GM19397 (cell line): ENCODE measurements around the gene ZNF407.
A peak's percentile ranks its signal among the peaks of the same experiment; 100 is the strongest.

Experiments used
- ATAC-seq: cut with Tn5 transposase; IDR thresholded peaks from one replicate; pipeline ENCODE4 v1.9.1; 2021; ENCODE audit warnings: mild to moderate bottlenecking, moderate library complexity; ENCODE audit not compliant: unreplicated experiment

Gene ZNF407

DNA sequence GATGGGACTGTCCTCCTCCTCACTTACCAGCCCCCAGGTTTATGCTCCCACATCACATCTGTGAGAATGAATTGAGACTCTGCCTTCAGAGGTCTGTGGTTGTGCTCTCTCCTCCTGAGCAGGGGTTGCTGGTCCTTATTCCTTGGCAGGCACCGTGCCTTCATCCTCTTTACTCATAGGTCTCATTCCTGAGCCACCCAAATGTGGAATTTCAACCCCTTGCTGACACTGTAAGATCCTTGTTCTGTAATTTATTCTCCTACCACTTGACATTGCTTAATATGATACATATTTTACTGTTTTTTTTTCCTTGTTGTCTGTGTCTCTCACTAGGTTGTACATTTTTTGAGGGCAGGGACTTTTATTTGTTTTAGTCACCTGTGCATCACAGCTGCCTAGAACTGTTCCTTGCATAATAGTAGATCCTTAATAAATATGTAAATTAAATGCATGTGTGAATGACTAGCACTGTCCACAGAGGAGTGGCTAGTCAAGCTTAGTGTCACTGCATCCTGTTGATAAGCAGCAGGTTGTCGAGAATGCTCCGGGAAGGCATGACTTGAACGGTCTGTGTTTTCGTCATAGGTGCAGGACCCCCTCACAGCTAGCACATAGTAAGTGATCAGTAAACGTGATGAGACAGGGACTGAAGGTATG is 180.6 kb downstream of the ZNF407 start:
- no peak for ATAC-seq

DNA sequence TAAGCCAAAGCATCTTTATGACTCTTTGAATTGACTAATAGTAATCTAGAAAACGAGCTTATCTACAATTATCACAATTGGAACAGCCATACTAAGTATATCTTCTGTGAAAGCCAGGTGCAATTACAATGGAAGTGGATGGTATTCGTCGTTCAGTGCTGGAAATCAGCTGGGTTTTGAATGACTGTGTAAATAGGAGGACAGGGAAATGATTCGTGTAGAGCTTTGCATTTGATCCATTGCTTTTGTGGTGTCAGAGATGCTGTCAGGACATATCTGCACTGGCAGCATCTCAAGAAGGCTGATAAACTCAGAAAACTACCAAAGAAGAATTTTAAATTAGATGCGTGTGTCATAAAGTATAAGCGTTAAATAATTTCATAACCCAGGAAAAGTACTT is 187.1 kb downstream of the ZNF407 start:
- ATAC-seq, result no peak

DNA sequence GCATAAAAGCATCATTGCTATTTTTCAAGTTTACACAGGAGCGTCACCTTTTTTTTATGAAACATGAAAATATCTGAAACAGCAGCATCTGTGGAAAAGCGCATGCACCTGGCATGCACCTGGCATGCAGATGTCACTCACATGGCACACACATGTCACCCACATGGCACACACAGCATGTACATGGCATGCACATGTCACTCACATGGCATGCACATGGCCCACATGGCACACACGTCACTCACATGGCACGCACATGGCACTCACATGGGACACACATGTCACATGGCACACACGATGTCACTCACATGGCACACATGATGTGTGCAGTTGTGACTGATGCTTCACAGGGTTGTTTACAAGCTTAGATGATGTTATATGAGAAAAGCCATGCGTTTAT is 188.0 kb downstream of the ZNF407 start:
- ATAC-seq, result no peak

DNA sequence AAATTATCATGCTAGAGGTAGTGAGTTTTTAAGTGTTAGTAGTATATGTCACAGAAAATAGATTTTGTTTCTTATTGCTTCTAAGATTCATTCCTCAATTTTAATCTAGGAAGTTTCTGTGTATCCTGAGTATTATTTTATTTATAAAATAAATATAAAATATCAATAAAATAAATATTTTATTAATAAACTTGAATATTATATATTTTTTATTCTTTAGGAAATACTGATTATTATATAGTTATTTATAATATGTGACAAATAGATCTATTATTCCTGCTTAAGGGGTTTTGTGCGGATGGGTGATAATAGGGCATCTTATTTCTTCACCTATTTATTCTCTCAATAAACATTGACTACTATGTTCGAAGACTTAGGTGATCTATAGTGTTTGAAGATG is 191.0 kb downstream of the ZNF407 start:
- no peak for ATAC-seq

DNA sequence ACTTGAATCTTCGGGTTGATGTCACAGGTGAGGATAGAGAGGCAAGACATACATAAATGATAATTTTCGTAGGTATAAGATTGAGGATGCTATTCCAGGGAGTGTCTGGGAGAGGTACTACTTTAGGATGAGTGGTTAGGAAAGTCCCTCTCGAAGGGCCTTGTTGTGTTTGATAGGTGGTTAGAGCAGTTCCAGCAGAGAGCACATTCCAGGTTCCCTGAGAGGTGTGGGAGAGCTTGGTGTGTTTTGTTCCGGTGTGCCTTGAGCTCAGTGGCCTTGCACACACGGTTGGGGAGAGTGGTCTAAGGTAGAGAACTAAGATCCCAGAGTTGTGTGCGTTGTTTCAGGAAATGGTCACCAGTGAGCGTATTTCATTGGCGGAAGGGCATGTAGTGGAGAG is 191.4 kb downstream of the ZNF407 start:
- ATAC-seq, result no peak

DNA sequence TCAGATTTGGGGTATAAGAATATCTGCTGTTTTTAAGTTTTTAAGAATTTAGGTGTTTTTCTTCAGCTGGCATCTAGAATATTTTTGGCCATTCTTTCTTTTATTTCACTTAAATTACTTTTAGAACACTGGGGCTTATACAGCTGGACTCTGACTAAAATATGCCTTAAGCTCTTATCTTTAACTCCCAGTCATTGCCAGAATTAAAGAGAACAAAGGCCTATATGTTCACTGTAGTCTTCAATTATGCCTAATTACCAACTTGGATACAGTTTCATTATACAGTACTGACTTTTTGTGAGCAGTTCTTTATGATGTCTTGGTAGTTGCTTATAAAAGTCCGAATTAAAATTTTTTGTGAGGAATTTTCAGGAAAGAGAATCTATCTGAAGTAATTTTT is 192.8 kb downstream of the ZNF407 start:
- ATAC-seq, result no peak

DNA sequence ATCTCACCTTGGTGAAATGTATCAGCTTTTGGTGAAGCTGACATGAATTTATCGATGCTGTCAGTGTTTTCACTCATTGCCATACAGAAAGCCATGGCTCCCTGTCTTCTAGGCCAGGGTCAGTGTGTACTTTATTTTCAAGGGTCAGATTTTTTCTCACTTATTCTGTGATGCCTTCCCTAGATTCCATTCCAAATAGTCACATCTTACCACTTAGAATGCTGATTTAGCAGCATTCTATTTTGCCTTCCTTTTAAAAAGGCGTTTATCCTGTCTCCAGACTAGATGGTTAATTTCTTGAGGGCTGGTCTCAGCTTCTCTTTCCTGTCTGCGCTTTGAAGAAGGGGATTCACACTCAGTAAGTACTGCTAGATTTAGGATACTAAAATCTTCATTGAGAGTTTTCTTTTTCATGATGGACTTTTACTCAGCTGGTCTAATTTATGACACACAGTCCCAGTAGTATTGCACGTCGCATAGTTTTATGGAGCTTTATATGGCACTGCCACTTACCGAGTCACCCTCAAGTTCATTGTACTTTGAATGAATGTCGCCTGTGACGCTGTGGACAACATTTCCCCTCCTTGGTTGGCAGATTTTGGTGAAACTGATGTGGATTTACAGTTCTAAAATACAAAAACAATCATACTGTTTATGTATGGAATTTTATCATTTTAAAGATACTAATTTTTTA is 194.0 kb downstream of the ZNF407 start:
- no peak for ATAC-seq

DNA sequence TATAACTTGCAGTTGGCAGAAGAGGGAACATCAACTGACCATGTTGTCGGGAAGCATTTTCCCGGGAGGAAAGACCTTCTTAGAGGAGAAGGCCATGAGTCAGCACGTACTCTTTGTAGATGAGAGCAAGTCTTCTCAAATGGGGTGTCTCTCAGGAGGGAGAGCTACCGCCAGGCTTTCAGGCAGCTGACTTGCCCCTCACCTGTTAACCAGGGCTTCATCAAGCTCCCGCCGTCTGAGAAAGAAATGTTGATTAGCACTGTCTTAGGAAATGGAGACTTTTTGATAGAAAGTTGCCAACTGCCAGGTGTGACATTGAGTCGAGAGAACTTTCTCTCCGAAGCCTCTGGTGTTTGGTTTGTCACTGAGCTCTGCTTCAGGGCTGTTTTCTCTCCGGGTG is 196.1 kb downstream of the ZNF407 start:
- no peak for ATAC-seq

DNA sequence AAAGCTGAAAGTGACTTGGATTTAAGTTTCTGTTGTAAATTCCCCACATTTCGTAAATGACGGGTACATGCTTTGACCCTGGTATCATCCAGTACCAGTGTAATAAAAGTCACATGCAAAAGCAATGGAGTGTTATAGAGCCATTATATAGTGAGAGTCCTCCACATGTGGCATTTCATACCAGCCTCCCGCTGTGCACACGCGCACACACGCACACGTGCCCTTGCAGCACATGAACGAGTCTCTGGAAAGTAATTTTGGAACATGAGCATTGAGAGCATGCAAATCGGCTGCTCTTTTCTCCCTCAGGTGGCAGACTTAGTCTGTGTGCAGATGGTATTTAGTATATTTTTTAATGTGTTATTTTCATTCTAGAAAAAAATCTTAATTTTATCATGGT is 198.1 kb downstream of the ZNF407 start:
- no peak for ATAC-seq

DNA sequence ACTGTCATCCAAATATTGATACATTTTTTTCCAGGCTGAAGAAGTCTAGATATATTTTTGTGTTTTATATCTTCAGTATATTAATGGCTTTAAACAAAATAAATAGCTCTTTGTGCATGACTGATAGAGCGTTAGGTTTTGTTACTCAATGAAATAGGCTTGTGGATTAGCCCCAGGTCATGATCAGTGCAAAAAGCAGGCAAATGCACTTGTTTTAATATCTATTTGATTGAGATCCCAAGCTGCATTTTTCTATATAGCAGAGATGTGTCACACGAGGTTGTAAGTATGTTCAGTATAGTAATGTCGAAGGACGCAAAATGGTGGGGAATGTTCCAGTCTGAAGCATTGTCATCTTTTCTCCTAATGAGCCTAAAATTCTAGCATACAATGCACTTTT is 198.5 kb downstream of the ZNF407 start:
- ATAC-seq, result no peak

DNA sequence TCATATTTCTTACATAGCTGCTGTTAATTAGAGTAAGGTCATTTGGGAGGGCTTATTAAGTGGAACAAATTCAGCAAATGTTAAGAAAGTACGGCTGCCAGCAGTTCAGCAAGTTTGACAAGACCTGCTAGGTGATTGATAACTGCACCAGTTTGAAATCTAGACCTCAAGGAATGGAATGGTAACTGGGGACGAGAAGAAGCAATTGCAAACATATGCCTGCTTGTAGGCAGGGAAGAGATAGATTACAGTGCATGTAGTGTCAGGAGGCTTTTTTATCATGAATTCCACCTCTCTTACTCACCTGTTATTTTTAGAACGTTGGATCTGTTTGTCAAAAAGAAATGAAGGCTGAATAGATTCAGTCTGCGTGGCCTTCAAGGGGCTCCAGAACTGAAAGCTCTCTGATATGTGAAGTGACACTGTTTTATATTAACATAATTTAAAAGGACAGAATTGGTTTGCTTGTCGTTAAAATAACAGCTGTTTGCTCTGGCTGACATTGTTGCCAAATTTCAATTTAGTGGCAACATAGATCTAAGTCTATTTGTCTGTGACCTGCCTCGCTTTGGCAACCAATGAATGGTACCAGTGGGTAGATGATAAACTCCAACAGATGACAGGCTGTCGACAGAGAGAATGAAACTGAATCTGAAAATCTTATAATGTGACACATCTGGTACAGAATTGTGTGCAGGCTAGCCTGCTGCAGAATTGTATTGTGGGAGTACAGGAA is 199.3 kb downstream of the ZNF407 start:
- peak; percentile 98 for ATAC-seq

DNA sequence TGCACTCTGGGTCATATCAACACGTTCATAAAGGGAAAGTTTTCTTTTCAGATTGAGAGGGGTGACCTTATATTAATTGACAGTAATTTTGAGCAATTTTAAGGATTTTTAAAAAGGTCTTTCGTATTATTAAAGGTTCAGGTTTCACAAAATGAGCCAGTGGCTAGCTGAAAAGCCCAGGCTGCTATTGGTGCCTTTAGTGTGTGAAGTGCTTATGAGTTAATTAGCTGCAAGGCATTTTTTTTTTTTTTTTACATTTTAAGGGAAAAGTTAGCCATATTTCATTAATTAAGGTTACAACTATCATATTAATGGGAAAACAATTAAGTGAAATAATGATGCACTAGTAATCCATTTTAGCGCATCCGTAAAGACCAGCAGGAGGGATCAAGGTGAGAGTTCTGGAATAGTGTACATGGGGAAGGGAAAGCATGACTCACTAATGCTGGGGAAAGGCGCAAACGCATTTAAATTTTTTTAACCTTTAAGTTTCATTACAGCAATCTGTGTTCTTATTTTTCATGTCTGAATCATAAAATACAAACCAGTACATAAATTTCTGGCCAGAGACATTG is 200.0 kb downstream of the ZNF407 start:
- peak; percentile 40 for ATAC-seq

DNA sequence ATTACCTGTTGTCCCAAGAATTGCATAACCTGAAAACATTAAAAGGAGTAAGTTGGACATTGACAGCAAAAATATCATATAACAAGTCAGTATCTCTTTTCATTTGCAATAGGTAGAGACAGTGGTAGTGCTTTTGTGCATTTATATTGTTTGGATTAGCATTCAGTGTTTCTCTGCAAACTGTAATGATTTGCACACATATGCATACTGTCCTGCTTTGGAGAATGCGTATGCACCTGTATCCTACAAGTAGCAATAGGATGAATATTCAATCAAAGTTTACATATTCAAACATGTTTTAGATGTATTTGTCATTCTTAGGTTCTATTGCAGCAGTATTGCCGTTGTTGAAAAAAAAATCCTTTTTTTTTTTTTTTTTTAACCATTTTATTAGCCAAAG is 201.9 kb downstream of the ZNF407 start:
- ATAC-seq, result no peak

DNA sequence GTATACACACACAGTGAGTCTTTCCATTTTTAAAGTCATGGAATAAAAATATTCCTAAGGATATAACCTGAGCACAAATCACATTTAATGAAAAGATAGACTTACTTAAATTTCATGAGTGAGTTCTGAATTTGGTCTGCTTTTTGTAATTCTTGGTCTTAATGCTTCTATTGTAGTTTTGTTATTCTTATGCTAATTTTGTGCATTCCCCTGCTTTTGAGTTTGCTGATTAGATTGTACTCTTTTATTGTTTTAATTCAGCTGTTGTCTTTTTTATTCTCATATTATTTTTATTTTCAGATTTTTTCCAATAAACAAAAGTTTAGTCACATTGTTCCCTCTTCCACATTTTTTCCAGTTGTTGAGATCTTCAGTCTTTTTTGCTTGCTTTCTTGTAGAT is 202.4 kb downstream of the ZNF407 start:
- no peak for ATAC-seq

DNA sequence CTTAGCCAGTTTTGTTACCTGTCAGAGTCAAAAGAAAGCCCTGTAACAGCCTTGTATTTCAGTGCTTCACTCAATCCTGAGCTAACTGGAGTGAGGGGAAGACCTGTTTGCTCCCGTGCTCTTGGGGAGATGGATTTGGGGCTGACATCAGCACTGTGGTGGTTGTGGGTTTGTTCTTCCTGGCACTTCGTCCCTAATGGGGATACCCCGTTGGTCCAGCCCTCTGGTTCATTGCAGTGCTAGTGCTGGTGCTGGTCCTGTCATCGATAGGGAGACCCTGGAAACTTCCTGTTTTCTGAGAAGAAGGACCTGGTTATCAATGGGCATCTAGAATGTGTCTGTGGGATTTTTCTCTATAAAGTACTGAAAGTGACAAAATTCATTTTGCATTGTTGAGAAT is 205.4 kb downstream of the ZNF407 start:
- no peak for ATAC-seq

DNA sequence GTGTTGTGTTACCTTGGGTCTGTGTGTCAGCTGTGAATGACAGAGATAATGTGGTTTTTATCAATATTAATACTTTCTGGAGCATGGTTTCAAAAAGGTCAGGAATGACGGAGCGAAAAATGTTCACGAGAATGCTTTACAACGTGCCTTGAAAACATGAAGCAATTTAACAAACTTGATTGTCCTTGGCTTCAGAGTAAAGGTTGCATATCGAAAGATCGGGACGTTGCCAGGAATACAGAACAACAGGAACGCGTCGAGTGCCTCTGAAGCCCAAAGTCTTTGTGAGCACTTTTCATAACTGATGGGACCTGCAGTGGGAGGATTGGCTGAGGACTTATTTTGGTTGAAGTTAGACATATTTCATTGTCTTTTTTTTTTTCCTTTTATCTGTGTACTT is 206.1 kb downstream of the ZNF407 start:
- no peak for ATAC-seq

DNA sequence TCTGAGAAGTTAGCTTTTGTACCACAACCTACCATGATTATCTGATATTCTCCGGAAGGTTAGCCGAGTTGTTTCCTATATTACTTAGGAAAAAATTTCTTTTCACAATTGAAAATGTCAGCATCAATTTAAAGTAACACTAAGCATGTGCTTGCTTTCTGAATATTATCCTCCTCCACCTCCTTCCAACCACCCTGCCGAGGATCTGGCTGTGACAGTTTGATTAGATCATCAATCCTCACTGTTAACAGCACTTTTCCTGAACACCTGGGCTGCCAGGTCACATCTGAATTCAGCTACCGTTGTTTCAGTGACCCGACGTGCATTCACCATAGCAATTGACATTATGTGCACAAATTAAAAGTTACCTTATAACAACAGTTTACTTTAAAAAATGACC is 207.0 kb downstream of the ZNF407 start:
- ATAC-seq, result no peak

DNA sequence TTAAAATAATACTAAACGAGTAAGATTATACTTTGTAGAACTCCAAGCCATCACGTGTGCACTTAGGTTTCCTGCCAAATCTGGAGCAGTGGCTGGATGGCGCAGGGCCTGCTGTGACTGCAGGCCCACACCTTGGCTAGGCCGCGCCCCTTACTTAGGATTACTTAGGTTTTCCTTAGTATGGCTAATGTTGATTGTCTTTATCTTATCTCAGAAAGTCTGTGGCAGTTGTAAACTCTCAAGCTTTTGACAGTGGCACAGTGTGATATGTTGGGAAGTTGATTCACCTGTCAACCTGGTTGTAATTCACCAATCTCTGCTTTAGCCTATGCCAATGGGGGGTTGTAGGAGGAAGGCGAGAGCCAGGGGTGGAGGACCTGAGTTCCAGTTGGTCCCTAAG is 208.4 kb downstream of the ZNF407 start:
- ATAC-seq, result no peak

DNA sequence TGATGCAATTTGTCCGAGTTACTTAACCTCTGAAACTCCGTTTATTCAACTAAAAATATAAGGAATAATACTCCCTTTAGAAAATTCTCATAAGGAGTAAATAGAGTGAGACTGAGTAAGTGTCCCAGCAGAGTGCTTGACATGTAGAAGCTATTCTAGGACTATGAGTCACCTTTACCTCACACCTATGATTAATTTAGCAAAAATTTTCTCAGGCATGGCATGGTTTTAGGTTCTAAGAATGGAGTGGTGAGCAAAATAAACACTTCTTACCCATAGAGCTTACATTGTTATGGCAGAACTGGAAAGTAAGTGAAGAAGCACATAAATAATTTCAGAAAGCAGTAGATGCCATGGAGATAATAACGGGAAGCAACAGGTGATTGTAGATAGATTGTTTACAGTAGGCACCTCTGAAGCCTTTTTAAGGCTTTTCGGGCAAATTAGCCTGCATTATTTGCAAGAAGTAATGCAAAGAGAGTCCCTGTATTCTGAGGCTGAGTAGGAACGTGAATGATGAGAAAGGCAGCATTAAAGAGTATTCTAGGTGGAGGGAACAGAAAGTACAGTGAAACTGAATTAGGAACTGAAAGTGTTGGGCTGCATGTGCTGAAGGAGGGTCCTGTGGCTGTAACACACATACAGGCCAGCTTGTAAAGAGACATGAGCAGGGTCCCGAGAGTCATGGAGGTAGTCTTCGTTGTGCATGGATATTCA is 209.2 kb downstream of the ZNF407 start:
- ATAC-seq, result peak; percentile 98

DNA sequence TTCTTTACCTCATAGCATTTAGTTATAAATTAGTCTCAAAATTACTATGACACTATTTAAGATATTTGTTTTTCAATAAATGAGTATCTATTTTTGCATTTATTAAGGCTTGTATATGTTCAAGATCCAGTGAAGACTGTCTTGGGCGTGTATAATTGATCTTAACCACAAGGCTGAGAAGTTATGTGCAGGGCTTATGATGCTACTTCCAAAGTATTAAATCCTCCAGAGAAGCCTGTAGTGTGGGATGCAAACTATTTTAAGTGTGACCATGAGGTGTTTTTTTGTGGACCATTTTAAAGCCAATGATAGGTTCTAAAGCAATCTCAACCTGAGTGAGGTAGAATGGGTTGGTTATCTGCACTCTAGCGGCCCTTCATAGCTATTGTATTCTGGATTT is 219.9 kb downstream of the ZNF407 start:
- no peak for ATAC-seq

DNA sequence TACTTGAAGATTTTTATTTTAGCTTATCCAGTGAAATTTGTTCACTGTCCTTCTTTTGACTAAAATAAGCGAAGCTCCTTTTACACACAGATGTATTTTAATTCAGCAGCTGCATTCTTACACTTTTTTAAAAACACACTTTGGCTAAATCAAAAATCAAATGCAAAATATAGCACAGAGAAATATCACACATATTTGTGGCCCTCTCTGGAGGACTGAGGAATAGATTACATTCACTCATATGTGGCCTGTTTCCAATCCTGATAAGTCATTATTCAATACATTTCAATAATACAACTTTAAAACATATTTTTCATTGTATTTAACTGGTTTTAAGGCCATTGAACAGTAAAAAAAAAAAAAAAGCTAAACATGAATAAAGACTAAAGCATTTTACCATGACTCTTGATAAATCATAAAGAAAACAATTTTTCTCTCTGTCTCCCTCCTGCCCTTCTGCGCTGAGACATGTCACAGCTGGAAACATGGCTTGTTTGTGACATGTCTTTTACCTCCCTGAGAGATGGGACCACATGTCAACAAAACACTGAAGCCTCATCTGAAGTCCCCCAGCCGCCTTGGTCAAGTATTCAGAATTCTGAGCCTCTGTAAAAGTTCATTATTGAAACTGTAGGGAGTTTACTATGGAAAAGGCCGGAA is 221.0 kb downstream of the ZNF407 start:
- no peak for ATAC-seq
